K562 treated with DMSO at 1 percent for 48 hours (cell line): Measurements from ENCODE around the gene COL7A1. TPM values are rescaled to one million over a fixed set of nuclear protein-coding genes. Genes with fewer than 3 reads are reported as not detected.

ENCODE experiments used
- total RNA-seq: library from RNA; unstranded; fragments of 300-600 nt; gene quantifications from 2 replicates; pipeline ENCODE4 v1.2.3, GENCODE V29; 2022; ENCODE audit warnings: low replicate concordance; ENCODE audit errors: extremely low read depth

COL7A1 gene
- not detected in 2 replicates for total RNA-seq

GRCh38 chr3:48595075-48595525 is at the start of gene COL7A1:
Gene COL7A1, minus strand, starts transcription at chr3:48595329. Its CDS starts 170 bp downstream, at chr3:48595159.

GRCh38 chr3:48635222-48636021 is 40.3 kb upstream of the COL7A1 start, which contains the start of gene SLC26A6:
Gene SLC26A6, minus strand, starts transcription at chr3:48635461. Its CDS starts 68 bp downstream, at chr3:48635393.

GRCh38 chr3:48621461-48621869 is 26.3 kb upstream of the COL7A1 start, which contains the start of gene TMEM89:
Gene TMEM89, minus strand, starts transcription at chr3:48621769. Its CDS starts 13 bp downstream, at chr3:48621756.

GRCh38 chr3:48609088-48610005 is 14.2 kb upstream of the COL7A1 start, which contains the start of gene UQCRC1:
Gene UQCRC1, minus strand, starts transcription at chr3:48609646. Its CDS starts 26 bp downstream, at chr3:48609620.

GRCh38 chr3:48563382-48563918 is 31.7 kb downstream of the COL7A1 start, which contains the start of gene UCN2:
Gene UCN2, minus strand, starts transcription at chr3:48563781. Its CDS starts 657 bp downstream, at chr3:48563124.

GRCh38 chr3:48556796-48557626 is 38.1 kb downstream of the COL7A1 start, which contains the start of gene PFKFB4:
Gene PFKFB4, minus strand, starts transcription at chr3:48556803. Its CDS starts 26 bp downstream, at chr3:48556777.

Other genes with a start within 250 kb of the COL7A1 start
- gene FBXW12, start 223.1 kb downstream of the COL7A1 start, total RNA-seq: not detected in 2 replicates
- gene PLXNB1, start 165.2 kb downstream of the COL7A1 start, total RNA-seq: 67.8 TPM in 1 of 2 replicates, not detected in the other
- gene CCDC51, start 155.2 kb downstream of the COL7A1 start, total RNA-seq: not detected in 2 replicates
- not detected in 2 replicates for gene TMA7, start 155.1 kb downstream of the COL7A1 start, total RNA-seq
- not detected in 2 replicates for gene ATRIP, start 148.6 kb downstream of the COL7A1 start, total RNA-seq
- not detected in 2 replicates for gene SHISA5, start 91.2 kb downstream of the COL7A1 start, total RNA-seq
- gene PFKFB4, start 38.5 kb downstream of the COL7A1 start, total RNA-seq: not detected in 2 replicates
- gene UCN2, start 31.5 kb downstream of the COL7A1 start, total RNA-seq: not detected in 2 replicates
- gene UQCRC1, start 14.3 kb upstream of the COL7A1 start, total RNA-seq: 320 and 1,261 TPM in 2 replicates
- gene TMEM89, start 26.4 kb upstream of the COL7A1 start, total RNA-seq: not detected in 2 replicates
- gene SLC26A6, start 40.1 kb upstream of the COL7A1 start, total RNA-seq: not detected in 2 replicates
- not detected in 2 replicates for gene CELSR3, start 67.6 kb upstream of the COL7A1 start, total RNA-seq
- not detected in 2 replicates for gene NCKIPSD, start 90.6 kb upstream of the COL7A1 start, total RNA-seq
- 289 TPM in 1 of 2 replicates, not detected in the other for gene IP6K2, start 121.9 kb upstream of the COL7A1 start, total RNA-seq